Measurements from ENCODE around the gene UTP18. TPM values are rescaled to one million over a fixed set of nuclear protein-coding genes. Genes with fewer than 3 reads are reported as not detected.

Gene UTP18
- total and polyA plus RNA-seq, 2 donors from 2014 or later: 28.8 to 31.1 TPM

GRCh38 chr17:51270636-51271035 lies 10.3 kb downstream of the UTP18 start:
- Histone ChIP-seq H3K4me1 (ENCODE audit: control insufficient read depth in 2 of 3, insufficient read depth in 2 of 3, low read depth in 1 of 3, low read length in 3 of 3) (no peaks in the 10 kb centered on the region), H3K36me3 (ENCODE audit: control insufficient read depth in 2 of 3, insufficient read depth in 3 of 3, low read length in 3 of 3) (peaks cover 5 to 36% (median 10%) of the 10 kb centered on the region in 3 donors), H3K9ac (ENCODE audit: low read length in 3 of 3) (no peak overlapping the region), H3K9me3 (ENCODE audit: control insufficient read depth in 2 of 3, insufficient read depth in 1 of 3, low read length in 3 of 3) (no peaks in the 10 kb centered on the region), H3K4me3 (ENCODE audit: low read length in 3 of 3) (no peak overlapping the region), H3K27ac (ENCODE audit: low read depth in 2 of 2, low read length in 2 of 2) (no peak overlapping the region), H3K27me3 (ENCODE audit: control insufficient read depth, insufficient read depth, low read length) (no peaks in the 10 kb centered on the region)
- intact Hi-C loops (cut with DNase I): no loop called here
- DNase-seq (no peak), FAIRE-seq (no peak)
- no peak for TF ChIP-seq CTCF (IDR thresholded peaks at IDR 0.05; ENCODE audit: borderline replicate concordance, extremely low read depth, insufficient read depth)

- Histone ChIP-seq H3K4me1 (ENCODE audit: control insufficient read depth in 2 of 3, insufficient read depth in 2 of 3, low read depth in 1 of 3, low read length in 3 of 3) (no peaks in the 10 kb centered on the region), H3K4me3 (ENCODE audit: low read length in 3 of 3) (no peak overlapping the region), H3K9ac (ENCODE audit: low read length in 3 of 3) (no peak overlapping the region), H3K27me3 (ENCODE audit: control insufficient read depth, insufficient read depth, low read length) (no peaks in the 10 kb centered on the region), H3K27ac (ENCODE audit: low read depth in 2 of 2, low read length in 2 of 2) (no peak overlapping the region), H3K9me3 (ENCODE audit: control insufficient read depth in 2 of 3, insufficient read depth in 1 of 3, low read length in 3 of 3) (no peaks in the 10 kb centered on the region), H3K36me3 (ENCODE audit: control insufficient read depth in 2 of 3, insufficient read depth in 3 of 3, low read length in 3 of 3) (peaks cover 7 to 38% (median 19%) of the 10 kb centered on the region in 3 donors)
- FAIRE-seq (no peak), DNase-seq (no peak)
- TF ChIP-seq CTCF (IDR thresholded peaks at IDR 0.05; ENCODE audit: borderline replicate concordance, extremely low read depth, insufficient read depth): no peak
- intact Hi-C loops (cut with DNase I): no loop called here
Measured at GRCh38 chr17:51272812-51273211, 12.5 kb downstream of the UTP18 start.

GRCh38 chr17:51275381-51275780 lies 15.0 kb downstream of the UTP18 start:
- Histone ChIP-seq H3K27ac (ENCODE audit: low read depth in 2 of 2, low read length in 2 of 2) (no peak overlapping the region), H3K9ac (ENCODE audit: low read length in 3 of 3) (no peak overlapping the region), H3K9me3 (ENCODE audit: control insufficient read depth in 2 of 3, insufficient read depth in 1 of 3, low read length in 3 of 3) (no peaks in the 10 kb centered on the region), H3K4me3 (ENCODE audit: low read length in 3 of 3) (no peak overlapping the region), H3K4me1 (ENCODE audit: control insufficient read depth in 2 of 3, insufficient read depth in 2 of 3, low read depth in 1 of 3, low read length in 3 of 3) (no peaks in the 10 kb centered on the region), H3K36me3 (ENCODE audit: control insufficient read depth in 2 of 3, insufficient read depth in 3 of 3, low read length in 3 of 3) (peaks cover 8 to 43% (median 25%) of the 10 kb centered on the region in 3 donors), H3K27me3 (ENCODE audit: control insufficient read depth, insufficient read depth, low read length) (no peaks in the 10 kb centered on the region)
- no peak for TF ChIP-seq CTCF (IDR thresholded peaks at IDR 0.05; ENCODE audit: borderline replicate concordance, extremely low read depth, insufficient read depth)
- no peak for DNase-seq
- intact Hi-C loops (cut with DNase I): no loop called here
- no peak for FAIRE-seq

GRCh38 chr17:51279183-51279582 lies 18.8 kb downstream of the UTP18 start:
- no peaks in the 10 kb centered on the region for H3K4me1 ChIP-seq (ENCODE audit: control insufficient read depth in 2 of 3, insufficient read depth in 2 of 3, low read depth in 1 of 3, low read length in 3 of 3)
- H3K4me3 ChIP-seq (ENCODE audit: low read length in 3 of 3): no peak overlapping the region
- no peaks in the 10 kb centered on the region for H3K9me3 ChIP-seq (ENCODE audit: control insufficient read depth in 2 of 3, insufficient read depth in 1 of 3, low read length in 3 of 3)
- no peak for FAIRE-seq
- intact Hi-C loops (cut with DNase I): no loop called here
- no peak overlapping the region for H3K27ac ChIP-seq (ENCODE audit: low read depth in 2 of 2, low read length in 2 of 2)
- no peaks in the 10 kb centered on the region for H3K27me3 ChIP-seq (ENCODE audit: control insufficient read depth, insufficient read depth, low read length)
- no peak for DNase-seq
- peaks cover 8 to 39% (median 26%) of the 10 kb centered on the region in 3 donors for H3K36me3 ChIP-seq (ENCODE audit: control insufficient read depth in 2 of 3, insufficient read depth in 3 of 3, low read length in 3 of 3)
- H3K9ac ChIP-seq (ENCODE audit: low read length in 3 of 3): no peak overlapping the region
- TF ChIP-seq CTCF (IDR thresholded peaks at IDR 0.05; ENCODE audit: borderline replicate concordance, extremely low read depth, insufficient read depth): no peak

All from kidney (tissue), 14 donors.